Measurements from ENCODE around the gene RPS21. TPM values are rescaled to one million over a fixed set of nuclear protein-coding genes. Genes with fewer than 3 reads are reported as not detected.

RPS21 gene
- total and polyA plus RNA-seq, 4 donors = 278 to 1,588 (median 439) TPM

GRCh38 chr20:62351469-62352401 is 35.2 kb upstream of the RPS21 start:
- H3K27ac ChIP-seq (ENCODE audit: low read depth in 1 of 2, low read length in 2 of 2) = peak overlapping the region; percentile 84 to 88
- H3K4me3 ChIP-seq (ENCODE audit: low read depth in 1 of 3, low read length in 3 of 3) = no peak overlapping the region
- H3K9me3 ChIP-seq (ENCODE audit: control insufficient read depth in 4 of 4, low read length in 3 of 4) = no peaks in the 10 kb centered on the region
- no peak for TF ChIP-seq GABPA (IDR thresholded peaks at IDR 0.05 in 1 of 2, conservative IDR thresholded peaks at IDR 0.05 in 1 of 2)
- TF ChIP-seq JUND (IDR thresholded peaks at IDR 0.05) = no peak
- TF ChIP-seq TAF1 (conservative IDR thresholded peaks at IDR 0.05) = no peak
- no peak for TF ChIP-seq ZBTB33 (IDR thresholded peaks at IDR 0.05)
- no peak for TF ChIP-seq SP1 (IDR thresholded peaks at IDR 0.05)
- no peak for TF ChIP-seq HNF4G (IDR thresholded peaks at IDR 0.05)
- TF ChIP-seq RAD21 (IDR thresholded peaks at IDR 0.05) = no peak
- no peak for TF ChIP-seq MAX (IDR thresholded peaks at IDR 0.05)
- TF ChIP-seq ATF3 (IDR thresholded peaks at IDR 0.05) = no peak
- TF ChIP-seq FOXA1 (IDR thresholded peaks at IDR 0.05) = no peak
- no peak for TF ChIP-seq HNF4A (conservative IDR thresholded peaks at IDR 0.05)
- TF ChIP-seq EGR1 (IDR thresholded peaks at IDR 0.05; ENCODE audit: low read depth in 2 of 2) = no peak
- no peak for TF ChIP-seq RXRA (IDR thresholded peaks at IDR 0.05)
- TF ChIP-seq CTCF (IDR thresholded peaks at IDR 0.05; ENCODE audit: low read depth, low read length, missing input control) = no peak
- no peak for TF ChIP-seq NR2F2 (IDR thresholded peaks at IDR 0.05)
- no peak for TF ChIP-seq FOXA2 (IDR thresholded peaks at IDR 0.05)
- no peak for TF ChIP-seq REST (IDR thresholded peaks at IDR 0.05)
- no peak for TF ChIP-seq YY1 (IDR thresholded peaks at IDR 0.05)
- 91% methylated on average over 60 of the region's 60 CpGs for WGBS
- no peak overlapping the region for H3K9ac ChIP-seq (ENCODE audit: low read depth in 1 of 2, low read length in 2 of 2)
- DNase-seq (ENCODE audit: low spot score) = no peak
- H3K27me3 ChIP-seq (ENCODE audit: control insufficient read depth in 4 of 4, insufficient read depth in 4 of 4, low read length in 3 of 4) = no peaks in the 10 kb centered on the region
- peaks cover 0 to 9% (median 5%) of the 10 kb centered on the region in 4 donors for H3K36me3 ChIP-seq (ENCODE audit: control insufficient read depth in 4 of 4, insufficient read depth in 3 of 4, low read depth in 1 of 4, low read length in 3 of 4)
- peaks cover 31 to 46% (median 38%) of the 10 kb centered on the region in 4 donors for H3K4me1 ChIP-seq (ENCODE audit: control insufficient read depth in 4 of 4, insufficient read depth in 4 of 4, low read length in 3 of 4)

Measured in liver (tissue), 9 donors.